ENCODE data around the gene CCDC169. TPM values are rescaled to one million over a fixed set of nuclear protein-coding genes. Genes with fewer than 3 reads are reported as not detected.

Gene CCDC169
- total RNA-seq, 2 experiments from 2014 or later, result not detected

GRCh38 chr13:36214163-36214921 is 83.3 kb downstream of the CCDC169 start, which contains the start of gene SOHLH2:
TSS of gene SOHLH2 (minus strand) at chr13:36214556. CDS start at chr13:36214526, 30 bp downstream.
- Mint-ChIP-seq H3K27me3 (ENCODE audit: low read depth) (no peaks in the 10 kb centered on the region), H3K4me1 (ENCODE audit: low read depth) (no peaks in the 10 kb centered on the region), H3K4me3 (no peak within 1 kb of the TSS), H3K9me3 (ENCODE audit: insufficient read depth) (peaks cover 12% of the 10 kb centered on the region), H3K27ac (no peak within 1 kb of the TSS), H3K36me3 (ENCODE audit: low read depth) (no peaks in the 10 kb centered on the region)
- ChIA-PET CTCF (no interaction called here), POLR2A (no interaction called here)
- DNase-seq (no peak), ATAC-seq (no peak)

GRCh38 chr13:36212789-36213188 is 84.8 kb downstream of the CCDC169 start:
- no peak overlapping the region for H3K4me3 Mint-ChIP-seq
- H3K36me3 Mint-ChIP-seq (ENCODE audit: low read depth), result no peaks in the 10 kb centered on the region
- POLR2A ChIA-PET, result no interaction called here
- H3K9me3 Mint-ChIP-seq (ENCODE audit: insufficient read depth), result peaks cover 10% of the 10 kb centered on the region
- no peak for ATAC-seq
- no peaks in the 10 kb centered on the region for H3K4me1 Mint-ChIP-seq (ENCODE audit: low read depth)
- DNase-seq, result no peak
- no peak overlapping the region for H3K27ac Mint-ChIP-seq
- H3K27me3 Mint-ChIP-seq (ENCODE audit: low read depth), result no peaks in the 10 kb centered on the region
- CTCF ChIA-PET, result no interaction called here

- DNase-seq, result no peak
- POLR2A ChIA-PET, result no interaction called here
- no peak for ATAC-seq
- CTCF ChIA-PET, result no interaction called here
- Mint-ChIP-seq H3K36me3 (ENCODE audit: low read depth) (no peaks in the 10 kb centered on the region), H3K9me3 (ENCODE audit: insufficient read depth) (peaks cover 6% of the 10 kb centered on the region), H3K4me3 (no peak overlapping the region), H3K27ac (no peak overlapping the region), H3K27me3 (ENCODE audit: low read depth) (no peaks in the 10 kb centered on the region), H3K4me1 (ENCODE audit: low read depth) (no peaks in the 10 kb centered on the region)
These were observed 86.0 kb downstream of the CCDC169 start for GRCh38 chr13:36211567-36211966.

- POLR2A ChIA-PET, result no interaction called here
- H3K27me3 Mint-ChIP-seq (ENCODE audit: low read depth), result no peaks in the 10 kb centered on the region
- no peaks in the 10 kb centered on the region for H3K36me3 Mint-ChIP-seq (ENCODE audit: low read depth)
- no peak overlapping the region for H3K4me3 Mint-ChIP-seq
- ATAC-seq (no peak), DNase-seq (no peak)
- H3K9me3 Mint-ChIP-seq (ENCODE audit: insufficient read depth), result peaks cover 4% of the 10 kb centered on the region
- H3K4me1 Mint-ChIP-seq (ENCODE audit: low read depth), result no peaks in the 10 kb centered on the region
- CTCF ChIA-PET, result no interaction called here
- no peak overlapping the region for H3K27ac Mint-ChIP-seq
These were observed 86.9 kb downstream of the CCDC169 start for GRCh38 chr13:36210738-36211137.

- no peak overlapping the region for H3K4me3 Mint-ChIP-seq
- DNase-seq, result no peak
- POLR2A ChIA-PET, result no interaction called here
- H3K36me3 Mint-ChIP-seq (ENCODE audit: low read depth), result no peaks in the 10 kb centered on the region
- no peak for ATAC-seq
- H3K27me3 Mint-ChIP-seq (ENCODE audit: low read depth), result no peaks in the 10 kb centered on the region
- H3K27ac Mint-ChIP-seq, result no peak overlapping the region
- H3K4me1 Mint-ChIP-seq (ENCODE audit: low read depth), result no peaks in the 10 kb centered on the region
- CTCF ChIA-PET, result no interaction called here
- H3K9me3 Mint-ChIP-seq (ENCODE audit: insufficient read depth), result no peaks in the 10 kb centered on the region
These were observed 89.9 kb downstream of the CCDC169 start for GRCh38 chr13:36207672-36208071.

GRCh38 chr13:36193151-36193855 is 104.3 kb downstream of the CCDC169 start:
- ChIA-PET CTCF (no interaction called here), POLR2A (no interaction called here)
- H3K27me3 Mint-ChIP-seq (ENCODE audit: low read depth), result no peaks in the 10 kb centered on the region
- no peaks in the 10 kb centered on the region for H3K9me3 Mint-ChIP-seq (ENCODE audit: insufficient read depth)
- H3K4me3 Mint-ChIP-seq, result no peak overlapping the region
- DNase-seq, result no peak
- H3K36me3 Mint-ChIP-seq (ENCODE audit: low read depth), result no peaks in the 10 kb centered on the region
- ATAC-seq, result no peak
- no peaks in the 10 kb centered on the region for H3K4me1 Mint-ChIP-seq (ENCODE audit: low read depth)
- no peak overlapping the region for H3K27ac Mint-ChIP-seq

GRCh38 chr13:36192166-36192565 is 105.4 kb downstream of the CCDC169 start:
- no peaks in the 10 kb centered on the region for H3K36me3 Mint-ChIP-seq (ENCODE audit: low read depth)
- H3K4me1 Mint-ChIP-seq (ENCODE audit: low read depth), result no peaks in the 10 kb centered on the region
- ATAC-seq (no peak), DNase-seq (no peak)
- no peaks in the 10 kb centered on the region for H3K9me3 Mint-ChIP-seq (ENCODE audit: insufficient read depth)
- H3K4me3 Mint-ChIP-seq, result no peak overlapping the region
- ChIA-PET CTCF (no interaction called here), POLR2A (no interaction called here)
- H3K27ac Mint-ChIP-seq, result no peak overlapping the region
- no peaks in the 10 kb centered on the region for H3K27me3 Mint-ChIP-seq (ENCODE audit: low read depth)

- DNase-seq, result no peak
- POLR2A ChIA-PET, result no interaction called here
- Mint-ChIP-seq H3K36me3 (ENCODE audit: low read depth) (no peaks in the 10 kb centered on the region), H3K27me3 (ENCODE audit: low read depth) (no peaks in the 10 kb centered on the region), H3K4me3 (no peak overlapping the region), H3K27ac (no peak overlapping the region), H3K4me1 (ENCODE audit: low read depth) (no peaks in the 10 kb centered on the region), H3K9me3 (ENCODE audit: insufficient read depth) (no peaks in the 10 kb centered on the region)
- CTCF ChIA-PET, result no interaction called here
- no peak for ATAC-seq
These were observed 106.8 kb downstream of the CCDC169 start for GRCh38 chr13:36190771-36191170.

- ATAC-seq, result no peak
- Mint-ChIP-seq H3K9me3 (ENCODE audit: insufficient read depth) (no peaks in the 10 kb centered on the region), H3K4me3 (no peak overlapping the region), H3K4me1 (ENCODE audit: low read depth) (no peaks in the 10 kb centered on the region), H3K27me3 (ENCODE audit: low read depth) (no peaks in the 10 kb centered on the region), H3K36me3 (ENCODE audit: low read depth) (no peaks in the 10 kb centered on the region), H3K27ac (no peak overlapping the region)
- CTCF ChIA-PET, result no interaction called here
- POLR2A ChIA-PET, result no interaction called here
- DNase-seq, result no peak
These were observed 109.2 kb downstream of the CCDC169 start for GRCh38 chr13:36188441-36188840.

- H3K9me3 Mint-ChIP-seq (ENCODE audit: insufficient read depth), result no peaks in the 10 kb centered on the region
These were observed 113.7 kb downstream of the CCDC169 start for GRCh38 chr13:36183901-36184300.

More at GRCh38 chr13:36183901-36184300, 113.7 kb downstream of the CCDC169 start:
- Mint-ChIP-seq H3K4me3 (no peak overlapping the region), H3K4me1 (ENCODE audit: low read depth) (no peaks in the 10 kb centered on the region), H3K27ac (no peak overlapping the region), H3K27me3 (ENCODE audit: low read depth) (no peaks in the 10 kb centered on the region), H3K36me3 (ENCODE audit: low read depth) (no peaks in the 10 kb centered on the region)
- DNase-seq, result no peak
- no peak for ATAC-seq
- ChIA-PET CTCF (no interaction called here), POLR2A (no interaction called here)

All from activated CD8-positive, alpha-beta T cell treated with anti-CD3 and anti-CD28 coated beads, Interleukin-2, amount 10 ng/mL, durations not matched to agents 7 days and 5 days (primary cell).